ENCODE data around the gene TTLL7.

DNA sequence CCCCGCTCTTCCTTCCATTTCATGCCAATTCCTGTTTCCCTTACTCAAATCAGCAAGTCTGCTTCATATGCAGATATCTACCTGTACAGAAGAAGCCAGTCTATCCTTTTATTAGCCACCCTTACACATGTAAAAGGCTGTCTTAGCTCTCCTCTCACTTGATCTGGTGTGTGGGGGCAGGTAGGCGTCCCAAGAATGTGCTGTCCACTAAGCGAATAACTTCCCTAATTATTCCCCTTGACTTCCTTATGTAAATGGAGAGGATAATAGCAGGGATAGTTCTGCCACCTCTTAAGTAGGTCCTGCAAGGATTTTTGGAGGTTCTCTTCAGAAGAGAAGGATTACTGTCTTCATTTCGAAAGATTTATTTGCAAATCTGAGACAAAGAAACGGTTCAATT is 160.4 kb downstream of the TTLL7 start:
- TF ChIP-seq POLR2A (IDR thresholded peaks at IDR 0.05) = no peak
- TF ChIP-seq, protein P1, sequence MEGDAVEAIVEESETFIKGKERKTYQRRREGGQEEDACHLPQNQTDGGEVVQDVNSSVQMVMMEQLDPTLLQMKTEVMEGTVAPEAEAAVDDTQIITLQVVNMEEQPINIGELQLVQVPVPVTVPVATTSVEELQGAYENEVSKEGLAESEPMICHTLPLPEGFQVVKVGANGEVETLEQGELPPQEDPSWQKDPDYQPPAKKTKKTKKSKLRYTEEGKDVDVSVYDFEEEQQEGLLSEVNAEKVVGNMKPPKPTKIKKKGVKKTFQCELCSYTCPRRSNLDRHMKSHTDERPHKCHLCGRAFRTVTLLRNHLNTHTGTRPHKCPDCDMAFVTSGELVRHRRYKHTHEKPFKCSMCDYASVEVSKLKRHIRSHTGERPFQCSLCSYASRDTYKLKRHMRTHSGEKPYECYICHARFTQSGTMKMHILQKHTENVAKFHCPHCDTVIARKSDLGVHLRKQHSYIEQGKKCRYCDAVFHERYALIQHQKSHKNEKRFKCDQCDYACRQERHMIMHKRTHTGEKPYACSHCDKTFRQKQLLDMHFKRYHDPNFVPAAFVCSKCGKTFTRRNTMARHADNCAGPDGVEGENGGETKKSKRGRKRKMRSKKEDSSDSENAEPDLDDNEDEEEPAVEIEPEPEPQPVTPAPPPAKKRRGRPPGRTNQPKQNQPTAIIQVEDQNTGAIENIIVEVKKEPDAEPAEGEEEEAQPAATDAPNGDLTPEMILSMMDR (IDR thresholded peaks at IDR 0.05) = no peak
- no peak for TF ChIP-seq POLR2AphosphoS5 (IDR thresholded peaks at IDR 0.05)
